Endothelial cell of umbilical vein (primary cell): Measurements from ENCODE around the gene TNS1. TPM values are rescaled to one million over a fixed set of nuclear protein-coding genes. Genes with fewer than 3 reads are reported as not detected.

ENCODE experiments used
- BruUV-seq: library from RNA; stranded (reverse); fragments of 400-500 nt; replicated peaks from 2 replicates; lab custom pipeline; 2021; lab: Mats Ljungman, UMichigan
- CTCF ChIA-PET: fragments of 300-600, 350-600 bp; sonication (Branson Sonifier 250); formaldehyde crosslinking; loops from one replicate; lab custom pipeline; 2021; ENCODE audit warnings: antibody characterized with exemption, inconsistent platforms; lab: Charles Lee
- POLR2A ChIA-PET: fragments of 300-600, 350-600 bp; sonication (Branson Sonifier 250); formaldehyde crosslinking; loops from one replicate; lab custom pipeline; 2021; ENCODE audit warnings: antibody characterized with exemption, inconsistent platforms; lab: Charles Lee
- DNase-seq: peaks from one replicate; pipeline ENCODE4 v3.0.0-alpha.2; 2011; ENCODE audit warnings: low read depth, low spot score
- FAIRE-seq: peaks from 2 replicates; lab custom pipeline; 2011; peaks lifted over from hg19 to GRCh38; lab: Jason Lieb, UNC
- H2AFZ ChIP-seq: 2 replicates; pipeline ENCODE4 v1.6.0; 2012; ENCODE audit warnings: low read depth, low read length, control low read depth, inconsistent platforms
- H3K27ac ChIP-seq: 2 replicates; pipeline ENCODE4 v1.5.1; 2011; ENCODE audit warnings: low read depth, mild to moderate bottlenecking, control low read depth, low read length, moderate library complexity; ENCODE audit not compliant: insufficient read depth
- H3K27me3 ChIP-seq, 2 experiments: 2 replicates each; pipeline versions ENCODE4 v1.6.0 to v1.6.1; 2011; ENCODE audit warnings: low read length in 2 of 2, mixed read lengths in 1 of 2; ENCODE audit not compliant: control insufficient read depth in 2 of 2, insufficient read depth in 2 of 2
- H3K36me3 ChIP-seq, 2 experiments: 2 replicates in 1 of 2; 3 replicates in 1 of 2; pipeline ENCODE4 v1.5.1; 2011; ENCODE audit warnings: low read length in 2 of 2, mild to moderate bottlenecking in 1 of 2, moderate library complexity in 1 of 2; ENCODE audit not compliant: control insufficient read depth in 2 of 2, insufficient read depth in 2 of 2; ENCODE audit errors: extremely low read depth in 1 of 2
- H3K4me1 ChIP-seq: 3 replicates; pipeline ENCODE4 v1.5.1; 2011; ENCODE audit warnings: mild to moderate bottlenecking, low read length; ENCODE audit not compliant: control insufficient read depth, insufficient read depth; ENCODE audit errors: extremely low read depth
- H3K4me2 ChIP-seq: 2 replicates; pipeline ENCODE4 v1.6.1; 2011; ENCODE audit warnings: low read length, control low read depth, mixed read lengths; ENCODE audit not compliant: insufficient read depth
- H3K4me3 ChIP-seq, 3 experiments: fragments of 200-600 bp in 1 of 3; sonication (generic), shearing (Covaris generic) in 1 of 3; replicated peaks in 1 of 3; 2 replicates each; pipeline ENCODE4 v1.5.1; 2011 to 2016; ENCODE audit warnings: control low read depth in 3 of 3, low read length in 3 of 3, mild to moderate bottlenecking in 2 of 3, inconsistent platforms in 1 of 3, low read depth in 1 of 3, moderate library complexity in 1 of 3; ENCODE audit not compliant: insufficient read depth in 1 of 3
- H3K79me2 ChIP-seq: 2 replicates; pipeline ENCODE4 v1.6.0; 2012; ENCODE audit warnings: low read length, inconsistent platforms; ENCODE audit not compliant: control insufficient read depth, insufficient read depth
- H3K9ac ChIP-seq: replicated peaks from 2 replicates; pipeline ENCODE3; 2011; ENCODE audit warnings: low read length, control low read depth; ENCODE audit not compliant: insufficient read depth; ENCODE audit errors: extremely low read depth
- H3K9me1 ChIP-seq: replicated peaks from 3 replicates; pipeline ENCODE4 v1.6.0; 2011; ENCODE audit warnings: mild to moderate bottlenecking, low read length; ENCODE audit not compliant: control insufficient read depth, insufficient read depth; ENCODE audit errors: extremely low read depth
- H3K9me3 ChIP-seq: replicated peaks from 2 replicates; pipeline ENCODE4 v1.5.1; 2012; ENCODE audit warnings: low read length, inconsistent platforms; ENCODE audit not compliant: control insufficient read depth, insufficient read depth
- H4K20me1 ChIP-seq: replicated peaks from 2 replicates; pipeline ENCODE3; 2011; ENCODE audit warnings: mild to moderate bottlenecking, low read length; ENCODE audit not compliant: control insufficient read depth, insufficient read depth; ENCODE audit errors: extremely low read depth
- CTCF ChIP-seq, 2 donors: IDR thresholded peaks; 1 replicate in 1 of 2; 2 replicates in 1 of 2; pipeline ENCODE4 v1.5.1; 2011; ENCODE audit warnings: low read length in 2 of 2, mild to moderate bottlenecking in 2 of 2, moderate library complexity in 2 of 2, control low read depth in 1 of 2, inconsistent platforms in 1 of 2, low read depth in 1 of 2; ENCODE audit not compliant: insufficient read depth in 1 of 2; ENCODE audit errors: extremely low read depth in 1 of 2
- EZH2 ChIP-seq: IDR thresholded peaks from 2 replicates; pipeline ENCODE4 v1.6.1; 2012; ENCODE audit warnings: borderline replicate concordance, low read depth, mild to moderate bottlenecking, moderate library complexity, low read length, inconsistent platforms; ENCODE audit not compliant: severe bottlenecking
- FOS ChIP-seq: IDR thresholded peaks from 2 replicates; pipeline ENCODE4 v1.6.1; 2011; ENCODE audit warnings: mild to moderate bottlenecking, low read length, moderate library complexity, borderline replicate concordance; ENCODE audit not compliant: insufficient read depth
- GATA2 ChIP-seq: IDR thresholded peaks from 2 replicates; pipeline ENCODE4 v1.7.0; 2011; ENCODE audit warnings: low read depth, mild to moderate bottlenecking, moderate library complexity, mixed read lengths, low read length; ENCODE audit not compliant: insufficient read length, insufficient read depth
- JUN ChIP-seq: IDR thresholded peaks from 2 replicates; pipeline ENCODE4 v1.6.1; 2011; ENCODE audit warnings: borderline replicate concordance, low read depth; ENCODE audit not compliant: insufficient read length, insufficient read depth
- MAX ChIP-seq: IDR thresholded peaks from 2 replicates; pipeline ENCODE4 v1.6.1; 2011; ENCODE audit not compliant: insufficient read depth, insufficient read length
- MYC ChIP-seq: IDR thresholded peaks from one replicate; pipeline ENCODE4 v1.6.1; 2011; ENCODE audit warnings: mild to moderate bottlenecking, low read depth, low read length
- POLR2A ChIP-seq: IDR thresholded peaks from 2 replicates; pipeline ENCODE4 v1.6.1; 2012; ENCODE audit warnings: low read depth, mild to moderate bottlenecking, control low read depth, low read length
- POLR2AphosphoS5 ChIP-seq: IDR thresholded peaks from 2 replicates; pipeline ENCODE4 v1.6.1; 2012; ENCODE audit warnings: low read depth, mild to moderate bottlenecking, control low read depth, low read length, moderate library complexity; ENCODE audit not compliant: insufficient read depth
- dilution Hi-C: fragments of 300-500 bp; cut with MboI; formaldehyde crosslinking; loops from one replicate; pipeline ENCODE4 v1.15.0; 2019; ENCODE audit warnings: low sequenced_read_pairs; ENCODE audit not compliant: extremely low pct_ligation_motif_present
- intact Hi-C: fragments of 100-400 bp; cut with micrococcal nuclease; formaldehyde crosslinking; loops from one replicate; pipeline ENCODE4 v1.10.0; 2022
- polyA plus RNA-seq, 4 experiments: library from polyadenylated mRNA; depleted of rRNA in 3 of 4; stranded (reverse) in 3 of 4; unstranded in 1 of 4; fragments of >200 nt; gene quantifications; 2 replicates each; pipeline versions ENCODE4 v1.2.1 to v1.2.3, GENCODE V29; 2011 to 2012; ENCODE audit warnings: missing spikeins in 1 of 4
- total RNA-seq: library from RNA; stranded (reverse); gene quantifications from 2 replicates; pipeline ENCODE4 v1.2.3, GENCODE V29; 2021

The TNS1 gene
- total and polyA plus RNA-seq, 2 donors (not counting 3 experiments of a cell fraction or from before 2014, with no cell fraction given): 11.0 to 52.1 TPM

- no TSS peak for BruUV-seq
- CTCF ChIA-PET: interaction anchor here (1.0 to 1.2 kb wide), 2 partner anchors 24 to 235 kb away, joined by 3 read pairs; partner anchors contain the start of gene RUFY4
- dilution Hi-C loops: no loop called here
These were observed 169.4 kb downstream of the TNS1 start for GRCh38 chr2:217833439-217833838.

More at GRCh38 chr2:217833439-217833838, 169.4 kb downstream of the TNS1 start:
- H3K4me1 ChIP-seq: no peaks in the 10 kb centered on the region
- no peak overlapping the region for H3K27ac ChIP-seq
- no peaks in the 10 kb centered on the region for H3K9me1 ChIP-seq
- no peaks in the 10 kb centered on the region for H3K27me3 ChIP-seq
- no peaks in the 10 kb centered on the region for H3K9me3 ChIP-seq
- POLR2A ChIA-PET: no interaction called here
- FAIRE-seq (no peak), DNase-seq (no peak)
- no peak overlapping the region for H3K4me3 ChIP-seq
- no peaks in the 10 kb centered on the region for H4K20me1 ChIP-seq
- H2AFZ ChIP-seq: no peak overlapping the region
- peaks cover 0 to 17% of the 10 kb centered on the region in 2 experiments for H3K36me3 ChIP-seq
- intact Hi-C loops: no loop called here
- H3K4me2 ChIP-seq: no peak overlapping the region
- no peak overlapping the region for H3K9ac ChIP-seq
- H3K79me2 ChIP-seq: no peaks in the 10 kb centered on the region
- TF ChIP-seq CTCF (IDR thresholded peaks at IDR 0.05; ENCODE audit: extremely low read depth in 1 of 2, insufficient read depth in 1 of 2, low read depth in 1 of 2, low read length in 2 of 2) (no peak), MAX (no peak), GATA2 (no peak), MYC (no peak), FOS (no peak), POLR2A (no peak), JUN (no peak), EZH2 (no peak), POLR2AphosphoS5 (no peak)
